Prostate gland (tissue), 2 donors: ENCODE results near the gene MATN1. TPM values are rescaled to one million over a fixed set of nuclear protein-coding genes. Genes with fewer than 3 reads are reported as not detected.

Experiments used
- DNase-seq: peaks from one replicate; pipeline ENCODE4 v3.0.0-alpha.2; 2019; ENCODE audit warnings: low spot score
- H3K27ac ChIP-seq, 2 donors: fragments of 200-600 bp; sonication (generic); 2 replicates each; pipeline ENCODE4 v1.5.1; 2017 to 2019
- H3K27me3 ChIP-seq: fragments of 200-600 bp; sonication (generic); replicated peaks from 2 replicates; pipeline ENCODE4 v1.5.1; 2019; ENCODE audit not compliant: insufficient read depth
- H3K36me3 ChIP-seq, 2 donors: fragments of 200-600 bp; sonication (generic); 1 replicate in 1 of 2; 2 replicates in 1 of 2; pipeline versions ENCODE4 v1.5.1 to v1.8.1; 2017 to 2019
- H3K4me1 ChIP-seq: fragments of 200-600 bp; sonication (generic); replicated peaks from 2 replicates; pipeline ENCODE4 v1.5.1; 2019
- H3K4me3 ChIP-seq, 2 donors: fragments of 200-600 bp; sonication (generic); 2 replicates each; pipeline ENCODE4 v1.5.1; 2017 to 2019
- H3K9me3 ChIP-seq: fragments of 200-600 bp; sonication (generic); 2 replicates; pipeline ENCODE4 v1.5.1; 2017
- CTCF ChIP-seq, 4 experiments: fragments of 200-600 bp in 2 of 4; fragments of 450-650 bp in 2 of 4; sonication (generic) in 2 of 4; IDR thresholded peaks; 1 replicate in 3 of 4; 2 replicates in 1 of 4; pipeline ENCODE4 v1.5.1; 2016 to 2019; ENCODE audit warnings: antibody characterized with exemption in 4 of 4, mild to moderate bottlenecking in 2 of 4, moderate library complexity in 2 of 4
- POLR2A ChIP-seq: fragments of 450-650 bp; IDR thresholded peaks from one replicate; pipeline ENCODE4 v1.6.1; 2016; ENCODE audit warnings: antibody characterized with exemption, mild to moderate bottlenecking
- POLR2AphosphoS5 ChIP-seq: sonication (generic); formaldehyde crosslinking; IDR thresholded peaks from one replicate; pipeline ENCODE4 v1.6.1; 2017; ENCODE audit warnings: antibody characterized with exemption
- WGBS: methylation state at CpG from one replicate; pipeline ENCODE4 v1.1.5; 2018; 5-methylcytosine and 5-hydroxymethylcytosine counted together
- intact Hi-C: fragments of 100-400 bp; cut with DNase I; formaldehyde crosslinking; loops from one replicate; pipeline ENCODE4 v1.14.2; 2022
- total RNA-seq, 2 donors: library from RNA; depleted of rRNA; stranded (reverse); fragments of >200 nt; gene quantifications; one replicate each; pipeline ENCODE4 v1.1.0, GENCODE V29; 2016

MATN1 gene
- total RNA-seq, 2 donors from 2014 or later: 0.34 TPM; not detected in 1

DNA sequence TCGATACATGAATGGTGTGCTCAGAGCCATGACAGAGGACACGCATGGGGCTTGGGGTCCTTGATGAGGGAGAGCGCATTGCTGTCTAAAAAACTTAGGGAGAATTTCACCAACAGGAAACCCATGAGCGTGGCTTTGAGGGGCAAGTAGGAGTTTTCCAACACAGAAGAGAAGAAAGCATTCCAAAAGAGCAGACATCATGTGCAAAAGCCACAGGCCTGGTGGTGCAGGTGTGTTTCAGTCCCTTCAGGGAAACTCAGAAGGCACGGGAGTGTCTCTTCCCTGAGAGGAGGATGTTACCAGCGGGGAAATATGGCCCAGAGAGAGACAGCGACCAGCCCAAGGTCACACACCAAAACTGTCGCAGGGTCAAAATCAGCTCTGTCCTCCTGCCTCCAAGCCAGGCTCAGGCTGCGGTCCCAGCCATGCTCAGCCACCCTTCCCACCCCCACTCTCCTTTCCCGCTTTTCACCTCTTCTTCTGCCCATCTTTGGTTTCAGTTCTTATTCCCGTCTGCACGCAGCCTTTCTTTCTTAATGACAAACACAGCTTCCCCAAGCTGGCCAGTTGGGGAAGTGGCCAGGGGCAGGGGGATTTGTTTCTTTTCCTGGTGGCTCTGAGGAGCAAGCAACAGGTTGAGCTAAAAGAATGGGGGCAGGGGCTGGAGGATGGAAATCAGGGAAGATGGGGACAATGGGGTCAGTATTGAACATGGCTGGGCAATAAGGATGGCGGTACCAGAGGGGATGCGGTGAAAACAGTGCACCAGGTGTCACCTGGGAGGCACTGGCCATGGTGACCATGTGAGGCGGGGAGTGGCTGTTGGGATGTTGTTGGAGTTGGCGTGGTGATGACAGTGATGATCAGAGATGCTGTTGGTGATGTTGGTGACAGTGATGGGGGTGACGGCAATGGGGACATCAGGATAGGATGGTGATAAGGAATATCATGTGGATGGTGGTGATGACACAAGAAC, 23.9 kb upstream of the MATN1 start:
- H3K36me3 ChIP-seq: no peaks in the 10 kb centered on the region
- TF ChIP-seq POLR2A (no peak), POLR2AphosphoS5 (no peak), CTCF (IDR thresholded peaks at IDR 0.05) (no peak)
- no peak overlapping the region for H3K27ac ChIP-seq
- WGBS: 91% methylated on average over 17 of the region's 17 CpGs
- H3K27me3 ChIP-seq: no peaks in the 10 kb centered on the region
- H3K4me3 ChIP-seq: no peak overlapping the region
- intact Hi-C loops: no loop called here
- DNase-seq: no peak
- H3K4me1 ChIP-seq: no peaks in the 10 kb centered on the region
- H3K9me3 ChIP-seq: no peaks in the 10 kb centered on the region

DNA sequence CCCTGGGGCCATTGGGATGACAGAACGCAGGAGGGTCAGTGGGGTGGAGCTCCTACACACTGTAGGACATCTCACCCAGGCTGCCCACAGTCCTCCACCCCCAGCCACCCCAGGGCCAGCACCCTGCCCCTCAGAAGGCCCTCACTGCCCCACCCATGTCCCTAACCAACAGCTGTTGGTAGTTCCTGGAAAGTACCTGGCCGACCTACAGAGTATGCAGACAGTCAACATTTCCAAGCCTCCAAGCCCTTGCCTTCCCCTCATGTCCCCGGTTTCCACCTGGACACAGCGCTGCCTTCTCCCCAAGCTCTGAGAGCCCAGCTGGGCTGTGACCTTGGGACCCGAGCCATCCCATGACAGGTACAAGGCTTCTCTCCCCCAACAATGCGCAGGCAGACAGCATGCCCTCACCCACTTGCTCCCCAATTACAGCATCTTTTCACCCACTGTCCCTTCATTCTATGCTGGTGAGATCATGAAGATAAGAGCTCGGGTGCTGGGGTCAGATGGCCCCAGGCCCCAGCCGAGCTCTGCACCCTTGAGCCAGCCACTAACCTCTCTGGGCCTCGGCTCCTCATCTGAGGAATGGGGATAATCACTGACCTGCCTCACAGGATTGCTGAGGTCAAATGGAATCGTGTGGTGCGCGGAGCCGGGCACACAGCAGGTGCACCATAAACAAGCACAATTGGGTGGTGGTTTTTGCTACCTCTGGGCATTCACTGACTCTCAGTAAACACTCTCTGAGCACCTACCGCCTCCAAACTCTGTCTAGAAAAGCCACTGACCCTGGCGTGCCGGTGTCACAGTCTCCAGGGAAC, 23.0 kb upstream of the MATN1 start:
- no peaks in the 10 kb centered on the region for H3K4me1 ChIP-seq
- no peaks in the 10 kb centered on the region for H3K9me3 ChIP-seq
- 82% methylated on average over 16 of the region's 16 CpGs for WGBS
- intact Hi-C loops: no loop called here
- H3K27me3 ChIP-seq: no peaks in the 10 kb centered on the region
- H3K36me3 ChIP-seq: no peaks in the 10 kb centered on the region
- no peak overlapping the region for H3K4me3 ChIP-seq
- H3K27ac ChIP-seq: no peak overlapping the region
- TF ChIP-seq POLR2A (no peak), CTCF (IDR thresholded peaks at IDR 0.05) (no peak), POLR2AphosphoS5 (no peak)
- DNase-seq: no peak

- H3K27ac ChIP-seq: no peak overlapping the region
- H3K4me3 ChIP-seq: no peak overlapping the region
- intact Hi-C loops: no loop called here
- no peaks in the 10 kb centered on the region for H3K4me1 ChIP-seq
- TF ChIP-seq CTCF (IDR thresholded peaks at IDR 0.05) (no peak), POLR2A (no peak), POLR2AphosphoS5 (no peak)
- no peaks in the 10 kb centered on the region for H3K36me3 ChIP-seq
- no peaks in the 10 kb centered on the region for H3K9me3 ChIP-seq
- no peaks in the 10 kb centered on the region for H3K27me3 ChIP-seq
- 72% methylated on average over 4 of the region's 4 CpGs for WGBS
- no peak for DNase-seq
These were observed 22.4 kb upstream of the MATN1 start for GRCh38 chr1:30745834-30746208.

DNA sequence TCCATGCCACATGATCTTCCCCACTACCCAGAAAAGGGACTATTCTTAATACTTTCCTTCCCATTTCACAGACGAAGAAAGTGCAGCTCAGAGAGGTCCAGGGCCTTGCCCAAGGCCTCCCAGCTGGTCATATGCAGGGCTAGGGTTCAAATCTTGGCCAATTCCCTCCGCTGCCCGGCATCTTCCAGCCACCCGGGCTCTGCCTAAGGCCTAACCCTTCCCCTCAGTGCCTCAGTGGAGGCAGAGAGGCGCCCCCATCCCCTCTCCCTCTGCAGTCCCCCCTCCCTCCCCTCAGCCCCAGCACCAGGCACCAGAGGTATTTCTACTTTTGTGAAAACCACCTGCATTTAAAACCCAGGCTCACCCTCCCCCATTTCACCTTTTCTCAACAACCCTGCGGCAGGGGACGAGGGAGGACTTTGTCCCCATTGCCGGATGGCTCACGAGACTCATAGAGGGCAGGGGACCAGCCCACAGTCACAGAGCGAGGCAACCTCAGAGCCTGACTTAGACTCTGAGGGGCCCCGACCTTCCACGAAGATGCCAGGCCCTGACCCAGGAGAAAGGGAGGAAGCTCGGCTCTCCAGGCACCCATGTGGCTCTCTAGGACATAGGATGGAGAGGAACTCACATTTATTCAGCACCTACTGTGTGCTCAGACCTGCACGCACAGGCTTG, 21.9 kb upstream of the MATN1 start:
- H3K27ac ChIP-seq: no peak overlapping the region
- H3K36me3 ChIP-seq: no peaks in the 10 kb centered on the region
- H3K9me3 ChIP-seq: no peaks in the 10 kb centered on the region
- 86% methylated on average over 14 of the region's 14 CpGs for WGBS
- H3K4me3 ChIP-seq: no peak overlapping the region
- no peaks in the 10 kb centered on the region for H3K27me3 ChIP-seq
- intact Hi-C loops: no loop called here
- DNase-seq: no peak
- H3K4me1 ChIP-seq: no peaks in the 10 kb centered on the region
- TF ChIP-seq POLR2A: no peak
- no peak for TF ChIP-seq CTCF (IDR thresholded peaks at IDR 0.05)
- no peak for TF ChIP-seq POLR2AphosphoS5
